Neural progenitor cell (in vitro differentiated cells): ENCODE measurements around the gene ARMC9. TPM values are rescaled to one million over a fixed set of nuclear protein-coding genes. Genes with fewer than 3 reads are reported as not detected.

ENCODE experiments used
- DNase-seq: peaks from one replicate; pipeline ENCODE4 v3.0.0-alpha.2; 2016; ENCODE audit warnings: low spot score
- H2AFZ ChIP-seq: fragments of 200-600 bp; sonication (generic); replicated peaks from 2 replicates; pipeline ENCODE4 v1.6.1; 2016; ENCODE audit warnings: antibody characterized with exemption
- H3F3A ChIP-seq: fragments of 200-600 bp; sonication (generic); 2 replicates; pipeline ENCODE4 v1.6.1; 2016; ENCODE audit warnings: antibody characterized with exemption, low read depth
- H3K27ac ChIP-seq: fragments of 200-600 bp; sonication (generic); 2 replicates; pipeline ENCODE4 v1.5.1; 2016; ENCODE audit warnings: mild to moderate bottlenecking
- H3K27me3 ChIP-seq: fragments of 200-600 bp; sonication (generic); 2 replicates; pipeline ENCODE4 v1.6.1; 2016; ENCODE audit warnings: mild to moderate bottlenecking, moderate library complexity
- H3K36me3 ChIP-seq: fragments of 200-600 bp; sonication (generic); 2 replicates; pipeline ENCODE4 v1.5.1; 2016
- H3K4me1 ChIP-seq: fragments of 200-600 bp; sonication (generic); 2 replicates; pipeline ENCODE4 v1.6.1; 2016; ENCODE audit warnings: mixed run types
- H3K4me2 ChIP-seq: fragments of 200-600 bp; sonication (generic); 2 replicates; pipeline ENCODE4 v1.6.1; 2016
- H3K4me3 ChIP-seq: fragments of 200-600 bp; sonication (generic); 2 replicates; pipeline ENCODE4 v1.5.1; 2016
- H3K79me2 ChIP-seq: fragments of 200-600 bp; sonication (generic); 2 replicates; pipeline ENCODE4 v1.6.1; 2016; ENCODE audit warnings: low read depth
- H3K9ac ChIP-seq: fragments of 200-600 bp; sonication (generic); 2 replicates; pipeline ENCODE4 v1.6.1; 2016
- H3K9me3 ChIP-seq: fragments of 200-600 bp; sonication (generic); 2 replicates; pipeline ENCODE4 v1.5.1; 2016; ENCODE audit warnings: low read depth
- H4K20me1 ChIP-seq: fragments of 200-600 bp; sonication (generic); 2 replicates; pipeline ENCODE4 v1.6.1; 2016; ENCODE audit warnings: low read depth
- H3K27ac Mint-ChIP-seq: 3 replicates; pipeline ENCODE4 v1.8.0; 2021; ENCODE audit warnings: mixed read lengths
- H3K27me3 Mint-ChIP-seq: 2 replicates; pipeline ENCODE4 v1.8.0; 2022; ENCODE audit warnings: low read depth, mild to moderate bottlenecking, inconsistent platforms, moderate library complexity, mixed read lengths; ENCODE audit not compliant: insufficient read depth
- H3K36me3 Mint-ChIP-seq: 3 replicates; pipeline ENCODE4 v1.8.0; 2021; ENCODE audit warnings: mixed read lengths
- H3K4me1 Mint-ChIP-seq: 3 replicates; pipeline ENCODE4 v1.8.0; 2021; ENCODE audit warnings: mixed read lengths
- H3K4me3 Mint-ChIP-seq: 3 replicates; pipeline ENCODE4 v1.8.0; 2021; ENCODE audit warnings: mild to moderate bottlenecking, moderate library complexity, mixed read lengths
- H3K9me3 Mint-ChIP-seq: 3 replicates; pipeline ENCODE4 v1.8.0; 2020; ENCODE audit warnings: mixed read lengths
- EZH2 ChIP-seq: fragments of 200-600 bp; sonication (generic); IDR thresholded peaks from 2 replicates; pipeline ENCODE4 v1.6.1; 2017; ENCODE audit warnings: antibody characterized with exemption, mild to moderate bottlenecking, moderate library complexity
- EZH2phosphoT487 ChIP-seq: fragments of 200-600 bp; sonication (generic); IDR thresholded peaks from 2 replicates; pipeline ENCODE4 v1.6.1; 2017; ENCODE audit warnings: antibody characterized with exemption
- total RNA-seq: library from RNA; depleted of rRNA; stranded (reverse); fragments of >200 nt; gene quantifications from 2 replicates; pipeline ENCODE4 v1.2.3, GENCODE V29; 2015; ENCODE audit warnings: low replicate concordance
- TF ChIP-seq, protein P1 (sequence below): fragments of 200-600 bp; sonication (generic); IDR thresholded peaks from 2 replicates; pipeline ENCODE4 v1.5.1; 2017; ENCODE audit warnings: antibody characterized with exemption, mild to moderate bottlenecking

Gene ARMC9
- total RNA-seq, 1 donor from 2014 or later: 45.8 TPM

- Histone ChIP-seq H4K20me1 (no peaks in the 10 kb centered on the region), H3K9me3 (no peaks in the 10 kb centered on the region), H2AFZ (peak overlapping the region; percentile 34), H3K9ac (no peak overlapping the region), H3K36me3 (no peaks in the 10 kb centered on the region), H3K27me3 (no peaks in the 10 kb centered on the region), H3K4me1 (peaks cover 21% of the 10 kb centered on the region), H3K79me2 (no peaks in the 10 kb centered on the region), H3K4me3 (no peak overlapping the region), H3F3A (peaks cover 33% of the 10 kb centered on the region), H3K4me2 (no peak overlapping the region), H3K27ac (no peak overlapping the region)
- TF ChIP-seq EZH2: no peak
- TF ChIP-seq EZH2phosphoT487: no peak
- TF ChIP-seq, protein P1, sequence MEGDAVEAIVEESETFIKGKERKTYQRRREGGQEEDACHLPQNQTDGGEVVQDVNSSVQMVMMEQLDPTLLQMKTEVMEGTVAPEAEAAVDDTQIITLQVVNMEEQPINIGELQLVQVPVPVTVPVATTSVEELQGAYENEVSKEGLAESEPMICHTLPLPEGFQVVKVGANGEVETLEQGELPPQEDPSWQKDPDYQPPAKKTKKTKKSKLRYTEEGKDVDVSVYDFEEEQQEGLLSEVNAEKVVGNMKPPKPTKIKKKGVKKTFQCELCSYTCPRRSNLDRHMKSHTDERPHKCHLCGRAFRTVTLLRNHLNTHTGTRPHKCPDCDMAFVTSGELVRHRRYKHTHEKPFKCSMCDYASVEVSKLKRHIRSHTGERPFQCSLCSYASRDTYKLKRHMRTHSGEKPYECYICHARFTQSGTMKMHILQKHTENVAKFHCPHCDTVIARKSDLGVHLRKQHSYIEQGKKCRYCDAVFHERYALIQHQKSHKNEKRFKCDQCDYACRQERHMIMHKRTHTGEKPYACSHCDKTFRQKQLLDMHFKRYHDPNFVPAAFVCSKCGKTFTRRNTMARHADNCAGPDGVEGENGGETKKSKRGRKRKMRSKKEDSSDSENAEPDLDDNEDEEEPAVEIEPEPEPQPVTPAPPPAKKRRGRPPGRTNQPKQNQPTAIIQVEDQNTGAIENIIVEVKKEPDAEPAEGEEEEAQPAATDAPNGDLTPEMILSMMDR: no peak
- H3K4me1 Mint-ChIP-seq: peaks cover 10% of the 10 kb centered on the region
- H3K27ac Mint-ChIP-seq: no peak overlapping the region
- H3K9me3 Mint-ChIP-seq: no peaks in the 10 kb centered on the region
- H3K27me3 Mint-ChIP-seq: no peaks in the 10 kb centered on the region
- H3K36me3 Mint-ChIP-seq: no peaks in the 10 kb centered on the region
- no peak for DNase-seq
- no peak overlapping the region for H3K4me3 Mint-ChIP-seq
Measured at GRCh38 chr2:231189171-231189530, 9.3 kb upstream of the ARMC9 start.

GRCh38 chr2:231189571-231190495 lies 8.6 kb upstream of the ARMC9 start:
- TF ChIP-seq EZH2phosphoT487: no peak
- TF ChIP-seq, protein P1: no peak
- no peak for TF ChIP-seq EZH2
- H3K27ac ChIP-seq: peak overlapping the region; percentile 86
- peak; percentile 61 for DNase-seq
- H3F3A ChIP-seq: peaks cover 33% of the 10 kb centered on the region
- Mint-ChIP-seq H3K36me3 (no peaks in the 10 kb centered on the region), H3K9me3 (no peaks in the 10 kb centered on the region), H3K27ac (peak overlapping the region; percentile 90), H3K4me1 (peaks cover 10% of the 10 kb centered on the region), H3K4me3 (no peak overlapping the region), H3K27me3 (no peaks in the 10 kb centered on the region)
- no peak overlapping the region for H3K9ac ChIP-seq
- no peaks in the 10 kb centered on the region for H3K79me2 ChIP-seq
- no peaks in the 10 kb centered on the region for H3K9me3 ChIP-seq
- H2AFZ ChIP-seq: peak overlapping the region; percentile 100
- no peaks in the 10 kb centered on the region for H3K36me3 ChIP-seq
- H4K20me1 ChIP-seq: no peaks in the 10 kb centered on the region
- H3K4me1 ChIP-seq: peaks cover 21% of the 10 kb centered on the region
- peak overlapping the region; percentile 37 for H3K4me3 ChIP-seq
- H3K4me2 ChIP-seq: peak overlapping the region; percentile 77
- H3K27me3 ChIP-seq: no peaks in the 10 kb centered on the region

DNA sequence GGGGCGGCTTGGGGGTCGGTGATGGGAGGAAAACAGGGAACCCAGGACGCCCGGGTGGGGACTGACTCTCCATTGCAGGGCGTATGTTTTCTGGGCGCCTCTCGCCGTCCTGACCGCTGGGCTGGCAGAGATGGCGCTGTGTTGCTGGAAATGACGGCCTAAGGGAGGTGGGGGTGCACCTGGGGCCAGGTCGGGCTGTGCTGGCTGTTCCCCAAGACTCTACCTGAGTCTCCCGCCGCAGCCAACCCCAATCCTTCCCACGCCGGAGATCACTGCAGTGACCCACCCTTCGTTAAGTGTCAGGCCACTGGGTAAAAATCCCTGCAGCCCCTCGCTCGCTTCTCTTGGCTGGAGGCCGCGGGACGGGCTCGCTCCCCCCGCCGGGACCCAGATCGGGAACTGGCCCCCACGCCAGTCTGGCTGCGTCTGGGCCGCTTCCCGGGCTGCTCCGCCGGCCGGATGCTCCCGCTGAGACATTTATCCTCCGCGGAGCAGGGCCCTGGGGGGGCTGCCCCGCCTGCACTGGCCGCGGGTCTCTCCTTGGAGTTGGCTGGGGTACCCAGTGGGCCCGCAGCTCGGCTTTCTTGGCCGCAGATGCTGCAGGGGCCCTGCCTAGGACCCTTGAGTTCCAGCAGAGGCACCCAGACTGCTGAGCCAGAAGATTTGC lies 7.8 kb upstream of the ARMC9 start:
- peaks cover 33% of the 10 kb centered on the region for H3F3A ChIP-seq
- peak overlapping the region; percentile 37 for H3K4me3 ChIP-seq
- peak overlapping the region; percentile 100 for H2AFZ ChIP-seq
- TF ChIP-seq EZH2phosphoT487 (no peak), EZH2 (no peak)
- TF ChIP-seq, protein P1: peak; percentile 44
- H3K36me3 Mint-ChIP-seq: no peaks in the 10 kb centered on the region
- no peaks in the 10 kb centered on the region for H3K79me2 ChIP-seq
- H3K4me3 Mint-ChIP-seq: no peak overlapping the region
- H3K9me3 Mint-ChIP-seq: no peaks in the 10 kb centered on the region
- no peaks in the 10 kb centered on the region for H3K27me3 ChIP-seq
- peaks cover 10% of the 10 kb centered on the region for H3K4me1 Mint-ChIP-seq
- H4K20me1 ChIP-seq: no peaks in the 10 kb centered on the region
- no peak overlapping the region for H3K9ac ChIP-seq
- DNase-seq: peak; percentile 66
- no peaks in the 10 kb centered on the region for H3K9me3 ChIP-seq
- H3K4me1 ChIP-seq: peaks cover 21% of the 10 kb centered on the region
- H3K27ac ChIP-seq: peak overlapping the region; percentile 86
- H3K27ac Mint-ChIP-seq: no peak overlapping the region
- H3K36me3 ChIP-seq: no peaks in the 10 kb centered on the region
- H3K4me2 ChIP-seq: peak overlapping the region; percentile 77
- H3K27me3 Mint-ChIP-seq: no peaks in the 10 kb centered on the region
